Endothelial cell of umbilical vein (primary cell): ENCODE data around the gene STAB2. TPM values are rescaled to one million over a fixed set of nuclear protein-coding genes. Genes with fewer than 3 reads are reported as not detected.

Experiments
- BruUV-seq: library from RNA; stranded (reverse); fragments of 400-500 nt; replicated peaks from 2 replicates; lab custom pipeline; 2021; lab: Mats Ljungman, UMichigan
- CTCF ChIA-PET: fragments of 300-600, 350-600 bp; sonication (Branson Sonifier 250); formaldehyde crosslinking; loops from one replicate; lab custom pipeline; 2021; ENCODE audit warnings: antibody characterized with exemption, inconsistent platforms; lab: Charles Lee
- POLR2A ChIA-PET: fragments of 300-600, 350-600 bp; sonication (Branson Sonifier 250); formaldehyde crosslinking; loops from one replicate; lab custom pipeline; 2021; ENCODE audit warnings: antibody characterized with exemption, inconsistent platforms; lab: Charles Lee
- DNase-seq: peaks from one replicate; pipeline ENCODE4 v3.0.0-alpha.2; 2011; ENCODE audit warnings: low read depth, low spot score
- FAIRE-seq: peaks from 2 replicates; lab custom pipeline; 2011; peaks lifted over from hg19 to GRCh38; lab: Jason Lieb, UNC
- H2AFZ ChIP-seq: 2 replicates; pipeline ENCODE4 v1.6.0; 2012; ENCODE audit warnings: low read depth, low read length, control low read depth, inconsistent platforms
- H3K27ac ChIP-seq: 2 replicates; pipeline ENCODE4 v1.5.1; 2011; ENCODE audit warnings: low read depth, mild to moderate bottlenecking, control low read depth, low read length, moderate library complexity; ENCODE audit not compliant: insufficient read depth
- H3K27me3 ChIP-seq, 2 experiments: 2 replicates each; pipeline versions ENCODE4 v1.6.0 to v1.6.1; 2011; ENCODE audit warnings: low read length in 2 of 2, mixed read lengths in 1 of 2; ENCODE audit not compliant: control insufficient read depth in 2 of 2, insufficient read depth in 2 of 2
- H3K36me3 ChIP-seq, 2 experiments: 2 replicates in 1 of 2; 3 replicates in 1 of 2; pipeline ENCODE4 v1.5.1; 2011; ENCODE audit warnings: low read length in 2 of 2, mild to moderate bottlenecking in 1 of 2, moderate library complexity in 1 of 2; ENCODE audit not compliant: control insufficient read depth in 2 of 2, insufficient read depth in 2 of 2; ENCODE audit errors: extremely low read depth in 1 of 2
- H3K4me1 ChIP-seq: 3 replicates; pipeline ENCODE4 v1.5.1; 2011; ENCODE audit warnings: mild to moderate bottlenecking, low read length; ENCODE audit not compliant: control insufficient read depth, insufficient read depth; ENCODE audit errors: extremely low read depth
- H3K4me2 ChIP-seq: 2 replicates; pipeline ENCODE4 v1.6.1; 2011; ENCODE audit warnings: low read length, control low read depth, mixed read lengths; ENCODE audit not compliant: insufficient read depth
- H3K4me3 ChIP-seq, 3 experiments: fragments of 200-600 bp in 1 of 3; sonication (generic), shearing (Covaris generic) in 1 of 3; replicated peaks in 1 of 3; 2 replicates each; pipeline ENCODE4 v1.5.1; 2011 to 2016; ENCODE audit warnings: control low read depth in 3 of 3, low read length in 3 of 3, mild to moderate bottlenecking in 2 of 3, inconsistent platforms in 1 of 3, low read depth in 1 of 3, moderate library complexity in 1 of 3; ENCODE audit not compliant: insufficient read depth in 1 of 3
- H3K79me2 ChIP-seq: 2 replicates; pipeline ENCODE4 v1.6.0; 2012; ENCODE audit warnings: low read length, inconsistent platforms; ENCODE audit not compliant: control insufficient read depth, insufficient read depth
- H3K9ac ChIP-seq: replicated peaks from 2 replicates; pipeline ENCODE3; 2011; ENCODE audit warnings: low read length, control low read depth; ENCODE audit not compliant: insufficient read depth; ENCODE audit errors: extremely low read depth
- H3K9me1 ChIP-seq: replicated peaks from 3 replicates; pipeline ENCODE4 v1.6.0; 2011; ENCODE audit warnings: mild to moderate bottlenecking, low read length; ENCODE audit not compliant: control insufficient read depth, insufficient read depth; ENCODE audit errors: extremely low read depth
- H3K9me3 ChIP-seq: replicated peaks from 2 replicates; pipeline ENCODE4 v1.5.1; 2012; ENCODE audit warnings: low read length, inconsistent platforms; ENCODE audit not compliant: control insufficient read depth, insufficient read depth
- H4K20me1 ChIP-seq: replicated peaks from 2 replicates; pipeline ENCODE3; 2011; ENCODE audit warnings: mild to moderate bottlenecking, low read length; ENCODE audit not compliant: control insufficient read depth, insufficient read depth; ENCODE audit errors: extremely low read depth
- EZH2 ChIP-seq: IDR thresholded peaks from 2 replicates; pipeline ENCODE4 v1.6.1; 2012; ENCODE audit warnings: borderline replicate concordance, low read depth, mild to moderate bottlenecking, moderate library complexity, low read length, inconsistent platforms; ENCODE audit not compliant: severe bottlenecking
- FOS ChIP-seq: IDR thresholded peaks from 2 replicates; pipeline ENCODE4 v1.6.1; 2011; ENCODE audit warnings: mild to moderate bottlenecking, low read length, moderate library complexity, borderline replicate concordance; ENCODE audit not compliant: insufficient read depth
- GATA2 ChIP-seq: IDR thresholded peaks from 2 replicates; pipeline ENCODE4 v1.7.0; 2011; ENCODE audit warnings: low read depth, mild to moderate bottlenecking, moderate library complexity, mixed read lengths, low read length; ENCODE audit not compliant: insufficient read length, insufficient read depth
- JUN ChIP-seq: IDR thresholded peaks from 2 replicates; pipeline ENCODE4 v1.6.1; 2011; ENCODE audit warnings: borderline replicate concordance, low read depth; ENCODE audit not compliant: insufficient read length, insufficient read depth
- MYC ChIP-seq: IDR thresholded peaks from one replicate; pipeline ENCODE4 v1.6.1; 2011; ENCODE audit warnings: mild to moderate bottlenecking, low read depth, low read length
- POLR2A ChIP-seq: IDR thresholded peaks from 2 replicates; pipeline ENCODE4 v1.6.1; 2012; ENCODE audit warnings: low read depth, mild to moderate bottlenecking, control low read depth, low read length
- POLR2AphosphoS5 ChIP-seq: IDR thresholded peaks from 2 replicates; pipeline ENCODE4 v1.6.1; 2012; ENCODE audit warnings: low read depth, mild to moderate bottlenecking, control low read depth, low read length, moderate library complexity; ENCODE audit not compliant: insufficient read depth
- dilution Hi-C: fragments of 300-500 bp; cut with MboI; formaldehyde crosslinking; loops from one replicate; pipeline ENCODE4 v1.15.0; 2019; ENCODE audit warnings: low sequenced_read_pairs; ENCODE audit not compliant: extremely low pct_ligation_motif_present
- intact Hi-C: fragments of 100-400 bp; cut with micrococcal nuclease; formaldehyde crosslinking; loops from one replicate; pipeline ENCODE4 v1.10.0; 2022
- polyA plus RNA-seq, 4 experiments: library from polyadenylated mRNA; depleted of rRNA in 3 of 4; stranded (reverse) in 3 of 4; unstranded in 1 of 4; fragments of >200 nt; gene quantifications; 2 replicates each; pipeline versions ENCODE4 v1.2.1 to v1.2.3, GENCODE V29; 2011 to 2012; ENCODE audit warnings: missing spikeins in 1 of 4
- total RNA-seq: library from RNA; stranded (reverse); gene quantifications from 2 replicates; pipeline ENCODE4 v1.2.3, GENCODE V29; 2021
- TF ChIP-seq, protein P1 (sequence below), 2 donors: IDR thresholded peaks; 1 replicate in 1 of 2; 2 replicates in 1 of 2; pipeline ENCODE4 v1.5.1; 2011; ENCODE audit warnings: low read length in 2 of 2, mild to moderate bottlenecking in 2 of 2, moderate library complexity in 2 of 2, control low read depth in 1 of 2, inconsistent platforms in 1 of 2, low read depth in 1 of 2; ENCODE audit not compliant: insufficient read depth in 1 of 2; ENCODE audit errors: extremely low read depth in 1 of 2
- TF ChIP-seq, protein P2 (sequence below): IDR thresholded peaks from 2 replicates; pipeline ENCODE4 v1.6.1; 2011; ENCODE audit not compliant: insufficient read depth, insufficient read length

Gene STAB2
- total and polyA plus RNA-seq, 2 donors (not counting 3 experiments of a cell fraction or from before 2014, with no cell fraction given), result 0.01 TPM; not detected in 1

DNA sequence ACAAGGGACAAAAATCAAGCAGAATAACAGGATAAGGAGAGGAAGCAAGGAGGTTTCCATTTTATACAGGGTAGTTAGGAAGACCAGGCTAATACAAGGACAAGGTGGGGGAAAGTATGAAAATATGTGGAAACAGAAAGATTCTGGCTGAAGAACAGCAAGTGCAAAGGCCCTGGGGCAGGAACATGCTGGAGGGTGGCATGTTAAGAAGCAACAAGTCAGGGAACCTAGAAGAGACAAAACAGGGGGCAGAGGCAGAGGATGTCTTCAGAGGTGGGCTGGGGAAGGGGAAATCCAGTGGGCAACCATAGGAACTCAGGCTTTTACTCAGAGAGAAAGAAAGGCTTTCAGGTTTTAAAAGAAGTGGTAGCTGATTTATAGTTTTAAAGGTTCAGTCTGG lies 199.1 kb downstream of the STAB2 start:
- Histone ChIP-seq H3K79me2 (no peaks in the 10 kb centered on the region), H2AFZ (no peak overlapping the region), H3K36me3 (no peaks in the 10 kb centered on the region), H4K20me1 (no peaks in the 10 kb centered on the region), H3K9ac (no peak overlapping the region), H3K4me3 (no peak overlapping the region), H3K9me3 (no peaks in the 10 kb centered on the region), H3K27ac (no peak overlapping the region), H3K4me1 (no peaks in the 10 kb centered on the region), H3K27me3 (no peaks in the 10 kb centered on the region), H3K4me2 (no peak overlapping the region), H3K9me1 (no peaks in the 10 kb centered on the region)
- TF ChIP-seq POLR2A (no peak), POLR2AphosphoS5 (no peak), JUN (no peak), GATA2 (no peak), FOS (no peak), EZH2 (no peak), MYC (no peak)
- TF ChIP-seq, protein P1, sequence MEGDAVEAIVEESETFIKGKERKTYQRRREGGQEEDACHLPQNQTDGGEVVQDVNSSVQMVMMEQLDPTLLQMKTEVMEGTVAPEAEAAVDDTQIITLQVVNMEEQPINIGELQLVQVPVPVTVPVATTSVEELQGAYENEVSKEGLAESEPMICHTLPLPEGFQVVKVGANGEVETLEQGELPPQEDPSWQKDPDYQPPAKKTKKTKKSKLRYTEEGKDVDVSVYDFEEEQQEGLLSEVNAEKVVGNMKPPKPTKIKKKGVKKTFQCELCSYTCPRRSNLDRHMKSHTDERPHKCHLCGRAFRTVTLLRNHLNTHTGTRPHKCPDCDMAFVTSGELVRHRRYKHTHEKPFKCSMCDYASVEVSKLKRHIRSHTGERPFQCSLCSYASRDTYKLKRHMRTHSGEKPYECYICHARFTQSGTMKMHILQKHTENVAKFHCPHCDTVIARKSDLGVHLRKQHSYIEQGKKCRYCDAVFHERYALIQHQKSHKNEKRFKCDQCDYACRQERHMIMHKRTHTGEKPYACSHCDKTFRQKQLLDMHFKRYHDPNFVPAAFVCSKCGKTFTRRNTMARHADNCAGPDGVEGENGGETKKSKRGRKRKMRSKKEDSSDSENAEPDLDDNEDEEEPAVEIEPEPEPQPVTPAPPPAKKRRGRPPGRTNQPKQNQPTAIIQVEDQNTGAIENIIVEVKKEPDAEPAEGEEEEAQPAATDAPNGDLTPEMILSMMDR (IDR thresholded peaks at IDR 0.05; ENCODE audit: extremely low read depth in 1 of 2, insufficient read depth in 1 of 2, low read depth in 1 of 2, low read length in 2 of 2), result no peak
- TF ChIP-seq, protein P2, sequence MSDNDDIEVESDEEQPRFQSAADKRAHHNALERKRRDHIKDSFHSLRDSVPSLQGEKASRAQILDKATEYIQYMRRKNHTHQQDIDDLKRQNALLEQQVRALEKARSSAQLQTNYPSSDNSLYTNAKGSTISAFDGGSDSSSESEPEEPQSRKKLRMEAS, result no peak
- dilution Hi-C loops, result no loop called here
- no TSS peak for BruUV-seq
- ChIA-PET POLR2A (no interaction called here), CTCF (no interaction called here)
- intact Hi-C loops, result no loop called here
- FAIRE-seq (no peak), DNase-seq (no peak)
